Body of pancreas (tissue), 4 donors: ENCODE measurements around the gene SMR3B.

ENCODE experiments used
- CTCF ChIP-seq, 7 experiments: fragments of 450-650 bp in 4 of 7; fragments of 200-600 bp in 3 of 7; sonication (generic) in 3 of 7; IDR thresholded peaks; one replicate each; pipeline ENCODE4 v1.5.1; 2016 to 2019; ENCODE audit warnings: antibody characterized with exemption in 7 of 7
- POLR2A ChIP-seq, 3 donors: fragments of 450-650 bp; IDR thresholded peaks; one replicate each; pipeline ENCODE4 v1.6.1; 2016; ENCODE audit warnings: antibody characterized with exemption in 3 of 3, mild to moderate bottlenecking in 2 of 3

- TF ChIP-seq POLR2A (IDR thresholded peaks at IDR 0.05) (no peak), CTCF (IDR thresholded peaks at IDR 0.05) (no peak)
These were observed 17.5 kb upstream of the SMR3B start for GRCh38 chr4:70365479-70365878.
